D341Med (cell line): ENCODE measurements around the gene ATP6V0D1.

Experiments used
- DNase-seq: peaks from one replicate; pipeline ENCODE4 v3.0.0; 2012; ENCODE audit warnings: low spot score

ATP6V0D1 gene

GRCh38 chr16:67445441-67445912 is 35.5 kb downstream of the ATP6V0D1 start:
- DNase-seq: no peak

- DNase-seq: no peak
Observed at GRCh38 chr16:67445126-67445426, 35.9 kb downstream of the ATP6V0D1 start.

- no peak for DNase-seq
Observed at GRCh38 chr16:67444259-67445125, 36.5 kb downstream of the ATP6V0D1 start.

GRCh38 chr16:67443265-67443664 is 37.7 kb downstream of the ATP6V0D1 start:
- no peak for DNase-seq

GRCh38 chr16:67442581-67443255 is 38.2 kb downstream of the ATP6V0D1 start:
- no peak for DNase-seq

- no peak for DNase-seq
Observed at GRCh38 chr16:67441907-67442306, 39.0 kb downstream of the ATP6V0D1 start.

GRCh38 chr16:67441271-67441753 is 39.6 kb downstream of the ATP6V0D1 start:
- peak; percentile 77 for DNase-seq

- DNase-seq: no peak
Observed at GRCh38 chr16:67438824-67439393, 42.0 kb downstream of the ATP6V0D1 start.

- no peak for DNase-seq
Observed at GRCh38 chr16:67438098-67438791, 42.7 kb downstream of the ATP6V0D1 start.

- DNase-seq: no peak
Observed at GRCh38 chr16:67437513-67437912, 43.4 kb downstream of the ATP6V0D1 start.

GRCh38 chr16:67436640-67437193 is 44.2 kb downstream of the ATP6V0D1 start:
- no peak for DNase-seq

- DNase-seq: no peak
Observed at GRCh38 chr16:67435758-67436164, 45.2 kb downstream of the ATP6V0D1 start.

GRCh38 chr16:67433131-67433719 is 47.7 kb downstream of the ATP6V0D1 start:
- no peak for DNase-seq

- DNase-seq: no peak
Observed at GRCh38 chr16:67432506-67432890, 48.5 kb downstream of the ATP6V0D1 start.

- DNase-seq: no peak
Observed at GRCh38 chr16:67431775-67432505, 49.0 kb downstream of the ATP6V0D1 start.

- DNase-seq: peak; percentile 85
Observed at GRCh38 chr16:67430977-67431774, 49.8 kb downstream of the ATP6V0D1 start, which contains the start of gene HSD11B2. TSS of gene HSD11B2 (plus strand) at chr16:67431121. CDS start at chr16:67431249, 128 bp downstream.

GRCh38 chr16:67430504-67430976 is 50.4 kb downstream of the ATP6V0D1 start:
- DNase-seq: peak; percentile 74

GRCh38 chr16:67429799-67430503 is 51.0 kb downstream of the ATP6V0D1 start:
- DNase-seq: no peak
